ENCODE data around the gene VEZF1.
A peak's percentile ranks its signal among the peaks of the same experiment; 100 is the strongest.
"Not testable (repeated sequence)": the region's sequence is repeated elsewhere in the genome, so short reads cannot be mapped to it uniquely, and the experiment has no call there.

Gene VEZF1

GRCh38 chr17:57997085-57997809 is 9.2 kb upstream of the VEZF1 start:
- DNase-seq, result no peak

- peak; percentile 50 to 59 for DNase-seq
Observed at GRCh38 chr17:57995076-57995956, 7.3 kb upstream of the VEZF1 start.

- no peak for DNase-seq
Observed at GRCh38 chr17:57994436-57994835, 6.4 kb upstream of the VEZF1 start.

GRCh38 chr17:57993471-57994365 is 5.7 kb upstream of the VEZF1 start:
- DNase-seq, result no peak

DNA sequence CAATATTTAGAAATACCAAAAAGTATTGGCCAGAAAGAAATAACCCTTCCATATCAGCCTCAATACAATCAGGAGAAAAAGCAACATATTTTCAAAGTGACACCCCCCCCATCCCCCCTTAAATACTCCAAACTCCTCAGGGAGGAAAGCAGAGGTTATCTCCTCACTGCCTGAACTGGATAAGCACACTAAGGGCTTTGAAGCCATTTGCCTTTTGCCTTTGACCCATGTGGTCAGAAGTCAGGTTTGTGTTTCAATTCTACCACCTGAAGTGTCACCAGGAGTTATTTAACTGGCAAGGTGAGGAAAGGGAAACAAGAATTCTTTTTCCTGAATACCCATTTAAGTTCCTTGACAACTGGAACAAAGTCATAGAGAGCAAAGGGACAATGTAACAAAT is 3.5 kb upstream of the VEZF1 start:
- no peak for DNase-seq

GRCh38 chr17:57990037-57990436 is 2.0 kb upstream of the VEZF1 start:
- DNase-seq, result no peak

- DNase-seq, result peak; percentile 60 to 85
Observed at GRCh38 chr17:57988301-57989250, 522 bp upstream of the VEZF1 start.

GRCh38 chr17:57986841-57987580 is 1.0 kb downstream of the VEZF1 start:
- no peak for DNase-seq

GRCh38 chr17:57985675-57985974 is 2.4 kb downstream of the VEZF1 start:
- no peak for DNase-seq

GRCh38 chr17:57984936-57985674 is 2.9 kb downstream of the VEZF1 start:
- DNase-seq, result no peak

DNA sequence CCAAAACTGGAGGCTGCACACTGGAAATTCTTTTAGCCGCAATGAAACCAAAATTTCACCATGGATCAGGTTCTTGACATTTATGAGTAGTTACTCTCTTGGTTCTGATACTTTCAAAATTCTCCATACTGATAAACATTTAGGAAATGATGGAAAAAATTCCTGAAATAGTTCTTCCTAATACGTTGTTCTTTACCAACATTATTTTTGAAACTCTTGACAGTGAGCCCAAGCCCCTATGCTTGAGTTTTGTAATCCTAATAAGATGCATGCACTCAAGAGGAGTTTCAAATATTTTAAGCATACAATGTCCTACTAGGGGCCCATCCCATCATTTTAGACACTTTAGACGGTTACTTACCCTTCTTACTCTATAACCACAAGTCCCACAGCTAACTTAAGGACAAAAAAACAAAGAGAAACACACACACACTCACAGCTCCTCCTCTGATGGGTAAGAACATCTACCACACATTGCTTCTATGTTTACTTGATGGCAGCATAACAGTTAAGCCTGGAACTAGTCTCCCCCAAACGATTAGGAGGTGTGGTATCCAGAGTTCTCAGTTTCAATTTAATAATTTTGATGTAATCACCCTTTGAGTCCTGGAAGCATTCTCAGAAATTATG is 3.7 kb downstream of the VEZF1 start:
- no peak for DNase-seq

- no peak for DNase-seq
Observed at GRCh38 chr17:57983446-57983845, 4.6 kb downstream of the VEZF1 start.

DNA sequence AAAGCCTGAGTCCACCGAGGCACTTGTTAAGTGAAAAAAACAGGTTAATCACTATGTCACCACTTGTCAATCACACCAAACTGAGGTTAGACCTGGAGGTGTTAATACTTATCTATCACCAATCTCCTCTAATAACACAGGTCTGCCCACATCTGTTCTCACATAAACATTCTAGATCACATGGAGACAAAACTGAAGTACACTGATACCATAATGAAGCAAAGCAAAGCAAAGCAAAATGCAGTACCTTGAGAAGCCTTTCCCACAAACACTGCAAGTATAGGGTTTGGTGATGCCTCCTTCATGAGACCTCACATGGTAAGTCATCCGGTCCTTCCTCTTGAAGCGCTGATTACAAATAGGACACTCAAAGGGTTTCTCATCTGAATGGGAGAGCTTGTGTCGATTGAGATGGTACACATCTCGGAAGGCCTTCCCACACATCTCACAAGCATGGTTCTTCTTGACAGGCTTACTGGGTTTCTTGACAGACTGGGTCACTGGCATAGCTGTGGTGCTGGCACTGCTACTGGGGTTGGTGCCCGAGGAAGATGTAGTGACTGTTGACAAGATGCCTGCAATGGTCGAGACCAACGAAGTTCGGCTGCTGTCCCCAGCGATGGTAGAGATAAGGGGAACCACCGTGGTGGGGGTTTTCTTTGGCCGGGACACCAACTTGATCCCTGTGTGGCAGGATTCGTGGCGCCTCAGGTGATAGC is 5.4 kb downstream of the VEZF1 start:
- no peak for DNase-seq

GRCh38 chr17:57980522-57980921 is 7.5 kb downstream of the VEZF1 start:
- DNase-seq, result no peak

DNA sequence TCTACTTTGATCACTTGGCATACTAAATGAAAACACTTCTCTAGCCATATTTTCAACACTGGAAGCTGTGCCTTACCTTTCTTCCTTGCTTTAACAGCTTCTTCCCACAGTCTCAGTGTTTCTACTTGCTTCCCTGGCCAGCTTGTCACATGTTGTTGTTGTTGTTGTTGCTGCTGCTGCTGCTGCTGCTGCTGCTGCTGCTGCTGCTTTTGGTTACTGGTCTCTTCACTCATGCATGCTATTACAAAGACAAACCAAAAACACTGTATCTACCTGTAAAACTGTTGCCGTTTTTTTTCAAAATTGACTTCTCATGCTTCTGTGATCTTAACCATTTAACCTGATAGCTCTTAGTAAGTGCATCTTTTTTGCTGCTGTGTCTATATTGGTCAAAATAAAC is 9.0 kb downstream of the VEZF1 start:
- DNase-seq, result no peak

- DNase-seq, result no peak
Observed at GRCh38 chr17:57976594-57976993, 11.5 kb downstream of the VEZF1 start.

- no peak for DNase-seq
Observed at GRCh38 chr17:57975044-57975443, 13.0 kb downstream of the VEZF1 start.

DNA sequence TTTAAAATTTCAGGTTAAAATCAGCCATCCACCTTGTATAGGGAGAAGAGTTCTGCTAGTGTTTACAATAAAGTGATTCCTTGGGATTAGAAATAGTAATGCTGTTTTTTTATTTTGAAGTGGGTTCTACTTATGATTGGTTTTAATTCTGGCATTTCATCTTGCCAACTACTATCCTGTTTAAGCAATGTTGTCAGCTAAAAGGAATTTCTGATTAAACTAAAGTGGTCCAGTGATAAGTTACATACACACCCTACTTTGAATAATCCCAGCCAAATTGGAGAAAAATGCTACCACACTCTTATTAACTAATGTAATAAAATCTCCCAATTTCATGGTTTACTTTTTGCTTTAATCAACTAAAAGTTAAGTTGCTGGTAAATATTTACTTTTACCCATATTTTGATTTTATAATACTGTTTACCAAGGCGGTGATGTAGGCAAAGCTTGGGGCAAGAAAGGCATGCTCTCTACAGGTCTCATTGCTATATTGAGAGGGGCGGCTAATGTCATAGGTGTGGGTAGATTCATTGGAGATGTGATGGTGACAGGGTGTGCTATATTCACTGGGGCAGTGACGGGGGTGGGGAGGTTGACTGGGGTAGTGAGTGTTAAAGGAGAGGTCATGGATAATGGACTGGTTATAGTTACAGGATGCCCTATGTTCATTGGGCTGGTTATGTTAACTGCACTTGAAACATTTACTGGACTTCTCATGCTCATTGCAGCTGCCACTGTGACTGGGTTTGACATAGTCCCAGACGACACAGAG is 13.8 kb downstream of the VEZF1 start:
- not testable (repeated sequence) for DNase-seq

GRCh38 chr17:57972151-57972550 is 15.9 kb downstream of the VEZF1 start:
- DNase-seq, result no peak

All from NCI-H1930 (cell line).